Measurements from ENCODE around the gene INPP4A. TPM values are rescaled to one million over a fixed set of nuclear protein-coding genes. Genes with fewer than 3 reads are reported as not detected.

INPP4A gene
- total and polyA plus RNA-seq, 8 donors = 4.0 to 13.4 (median 7.3) TPM

- ATAC-seq (no peak), DNase-seq (no peak), FAIRE-seq (no peak)
- H3K27me3 ChIP-seq = no peaks in the 10 kb centered on the region
- intact Hi-C loops (cut with DNase I) = no loop called here
- TF ChIP-seq CTCF (IDR thresholded peaks at IDR 0.05) = no peak
- peaks cover 0 to 6% (median 0%) of the 10 kb centered on the region in 3 donors for H3K36me3 ChIP-seq
- no peaks in the 10 kb centered on the region for H3K9me3 ChIP-seq
- H3K4me1 ChIP-seq = no peaks in the 10 kb centered on the region
- no peak overlapping the region for H3K27ac ChIP-seq
- 90 to 91% methylated on average over 3 of the region's 3 CpGs for WGBS, 2 donors
- H3K4me3 ChIP-seq = no peak overlapping the region
Observed at GRCh38 chr2:98559581-98559980, 114.9 kb downstream of the INPP4A start.

DNA sequence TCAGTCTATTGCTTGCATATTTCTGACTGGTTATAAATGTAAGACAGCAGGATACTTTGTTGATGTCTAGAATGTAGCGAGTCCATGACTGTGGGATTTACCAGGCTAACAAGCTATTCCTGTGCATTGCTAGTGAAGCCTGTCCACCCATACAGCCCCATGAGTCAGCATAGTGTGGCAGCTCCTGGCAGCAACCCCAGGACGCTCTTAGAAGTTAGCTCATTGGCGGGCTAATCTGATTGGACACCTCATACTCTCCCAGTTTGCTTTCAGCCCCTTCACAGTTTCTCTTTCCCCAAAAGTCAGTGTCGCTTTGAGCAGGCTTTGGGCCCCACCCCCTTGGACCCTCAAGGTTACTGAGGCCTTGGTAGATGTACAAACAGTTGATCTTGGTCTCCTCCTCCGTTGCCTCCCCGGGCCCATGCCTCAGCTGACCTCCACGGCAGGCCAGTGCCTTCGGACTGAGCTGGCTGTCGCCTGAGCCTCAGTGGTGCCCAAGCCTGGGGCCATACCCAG lies 115.7 kb downstream of the INPP4A start:
- H3K27ac ChIP-seq = no peak overlapping the region
- WGBS, 2 donors = 92 to 96% methylated on average over 9 of the region's 9 CpGs
- no peak for ATAC-seq
- no peak for DNase-seq
- no peaks in the 10 kb centered on the region for H3K4me1 ChIP-seq
- intact Hi-C loops (cut with DNase I) = no loop called here
- no peaks in the 10 kb centered on the region for H3K27me3 ChIP-seq
- no peaks in the 10 kb centered on the region for H3K9me3 ChIP-seq
- TF ChIP-seq CTCF (IDR thresholded peaks at IDR 0.05) = no peak
- H3K36me3 ChIP-seq = peaks cover 0 to 6% (median 0%) of the 10 kb centered on the region in 3 donors
- FAIRE-seq = no peak
- H3K4me3 ChIP-seq = no peak overlapping the region

DNA sequence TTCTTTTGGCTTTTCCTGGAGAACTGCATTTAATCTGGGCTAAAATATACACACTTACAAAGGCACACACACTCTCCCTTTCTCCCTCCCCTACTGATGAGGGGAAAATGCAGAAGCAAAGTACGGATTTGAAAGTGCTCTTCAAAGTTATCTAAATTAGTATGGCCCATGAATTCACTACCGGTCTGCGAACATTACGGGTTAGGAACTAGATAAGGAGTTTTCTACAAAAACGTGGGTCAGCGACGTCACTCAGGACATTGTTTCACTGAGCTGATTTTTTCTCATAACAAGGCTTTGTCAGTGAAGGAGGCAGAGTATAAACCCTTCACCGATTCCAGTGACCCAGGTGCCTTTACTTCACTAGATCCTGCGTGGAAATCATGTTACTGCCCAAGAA lies 116.4 kb downstream of the INPP4A start:
- H3K36me3 ChIP-seq = peaks cover 0 to 11% (median 0%) of the 10 kb centered on the region in 3 donors
- FAIRE-seq (no peak), DNase-seq (no peak), ATAC-seq (no peak)
- H3K4me1 ChIP-seq = no peaks in the 10 kb centered on the region
- H3K9me3 ChIP-seq = no peaks in the 10 kb centered on the region
- 90 to 92% methylated on average over 9 of the region's 9 CpGs for WGBS, 2 donors
- TF ChIP-seq CTCF (IDR thresholded peaks at IDR 0.05) = no peak
- H3K27me3 ChIP-seq = no peaks in the 10 kb centered on the region
- no peak overlapping the region for H3K27ac ChIP-seq
- H3K4me3 ChIP-seq = no peak overlapping the region
- intact Hi-C loops (cut with DNase I) = no loop called here

GRCh38 chr2:98561902-98562695 lies 117.4 kb downstream of the INPP4A start:
- Histone ChIP-seq H3K36me3 (peaks cover 0 to 12% (median 0%) of the 10 kb centered on the region in 3 donors), H3K27ac (no peak overlapping the region), H3K4me3 (no peak overlapping the region), H3K27me3 (no peaks in the 10 kb centered on the region), H3K4me1 (no peaks in the 10 kb centered on the region), H3K9me3 (no peaks in the 10 kb centered on the region)
- DNase-seq = no peak
- TF ChIP-seq CTCF (IDR thresholded peaks at IDR 0.05) = no peak
- intact Hi-C loops (cut with DNase I) = no loop called here
- no peak for FAIRE-seq
- ATAC-seq = no peak
- 81 to 88% methylated on average over 13 of the region's 13 CpGs for WGBS, 2 donors

GRCh38 chr2:98563394-98563793 lies 118.7 kb downstream of the INPP4A start:
- no peaks in the 10 kb centered on the region for H3K27me3 ChIP-seq
- no peak for DNase-seq
- H3K9me3 ChIP-seq = no peaks in the 10 kb centered on the region
- no peak overlapping the region for H3K4me3 ChIP-seq
- intact Hi-C loops (cut with DNase I) = no loop called here
- no peak for TF ChIP-seq CTCF (IDR thresholded peaks at IDR 0.05)
- no peak overlapping the region for H3K27ac ChIP-seq
- H3K4me1 ChIP-seq = no peaks in the 10 kb centered on the region
- no peak for FAIRE-seq
- 96 to 99% methylated on average over 13 of the region's 13 CpGs for WGBS, 2 donors
- peaks cover 0 to 12% (median 0%) of the 10 kb centered on the region in 3 donors for H3K36me3 ChIP-seq
- ATAC-seq = no peak

All from pancreas (tissue), 10 donors.